UCSD-AML1 (cell line): ENCODE data around the gene FTCD.
"Not testable (repeated sequence)": the region's sequence is repeated elsewhere in the genome, so short reads cannot be mapped to it uniquely, and the experiment has no call there.

Experiments
- DNase-seq: peaks from one replicate; lab custom pipeline; 2025; ENCODE audit not compliant: unreplicated experiment; lab: John Stamatoyannopoulos, UW

Gene FTCD

GRCh38 chr21:46171996-46172862 lies 16.9 kb upstream of the FTCD start:
- no peak for DNase-seq

- DNase-seq = no peak
These were observed 16.2 kb upstream of the FTCD start for GRCh38 chr21:46171585-46171984.

- not testable (repeated sequence) for DNase-seq
These were observed 15.2 kb upstream of the FTCD start for GRCh38 chr21:46170436-46171193.

DNA sequence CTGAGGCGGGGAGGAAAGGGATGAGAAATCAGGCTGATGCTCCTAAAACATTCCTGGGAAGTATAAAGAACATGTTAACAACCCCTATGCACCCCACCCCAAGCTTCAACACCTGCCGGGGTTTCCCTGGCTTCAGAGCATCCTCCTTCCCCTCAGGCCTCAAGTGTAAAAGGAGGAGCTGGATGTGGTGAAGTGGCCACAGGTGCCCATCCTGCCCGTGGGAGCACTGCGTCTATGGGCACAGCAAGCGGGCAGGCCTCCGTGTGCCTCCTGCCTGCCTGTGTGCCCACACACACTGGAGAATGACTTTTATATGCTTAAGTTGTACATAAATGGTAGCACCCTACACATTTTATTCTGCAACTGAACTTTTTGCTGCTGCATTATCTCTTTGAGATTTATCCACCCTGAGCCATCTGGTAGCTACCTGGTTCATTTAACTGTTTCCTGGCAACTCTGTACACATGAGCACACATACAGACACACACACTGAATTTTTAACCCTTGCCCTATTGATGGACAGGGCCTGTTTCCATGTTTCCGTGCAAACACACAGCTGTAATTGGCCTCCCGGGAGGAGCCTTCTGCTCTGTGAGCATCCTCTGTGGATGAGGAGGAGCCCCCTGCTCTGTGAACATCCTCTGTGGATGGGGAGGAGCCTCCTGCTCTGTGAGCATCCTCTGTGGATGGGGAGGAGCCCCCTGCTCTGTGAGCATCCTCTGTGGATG lies 13.4 kb upstream of the FTCD start:
- no peak for DNase-seq

DNA sequence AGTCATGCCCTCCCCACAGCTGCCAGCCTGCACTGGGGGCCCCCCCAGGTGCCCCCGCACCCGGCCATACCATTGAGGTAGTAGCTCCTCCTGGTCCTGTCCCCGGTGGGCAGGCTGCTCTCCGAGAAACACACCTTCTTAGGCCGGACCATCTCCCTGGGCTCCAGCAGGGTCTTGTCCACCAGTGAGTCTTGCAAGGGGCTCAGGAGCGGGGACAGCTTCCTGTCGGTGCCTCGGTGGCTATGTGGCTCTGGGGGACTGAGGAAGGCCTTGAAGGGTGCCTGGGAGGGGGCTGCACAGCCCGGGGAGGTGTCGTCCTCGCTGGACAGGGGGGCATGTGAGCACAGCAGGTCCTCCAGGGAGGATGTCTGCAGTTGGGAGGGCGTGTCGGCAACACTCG lies 12.9 kb upstream of the FTCD start:
- no peak for DNase-seq

DNA sequence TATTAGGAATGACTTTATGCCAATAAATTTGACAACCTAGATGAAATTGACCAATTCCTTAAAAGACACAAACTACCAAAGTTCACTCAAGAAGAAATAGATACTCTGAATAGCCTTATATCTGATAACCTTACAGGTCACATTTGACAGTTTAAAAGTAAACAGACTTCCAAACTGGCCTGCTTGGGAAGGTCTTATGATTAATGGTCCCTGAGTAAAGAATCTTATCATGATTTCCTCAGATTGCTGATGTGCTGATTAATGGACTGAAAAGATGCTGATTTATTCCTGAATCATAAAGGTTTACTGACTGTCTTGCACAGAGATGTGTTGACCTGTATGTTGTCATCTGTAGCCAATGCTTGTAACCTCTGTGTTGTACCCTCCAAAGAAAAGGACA lies 9.7 kb upstream of the FTCD start:
- DNase-seq = no peak

- no peak for DNase-seq
These were observed 8.0 kb upstream of the FTCD start for GRCh38 chr21:46163380-46163779.

- DNase-seq = no peak
These were observed 6.5 kb upstream of the FTCD start for GRCh38 chr21:46161633-46162592.

- DNase-seq = no peak
These were observed 5.7 kb upstream of the FTCD start for GRCh38 chr21:46160907-46161632.

DNA sequence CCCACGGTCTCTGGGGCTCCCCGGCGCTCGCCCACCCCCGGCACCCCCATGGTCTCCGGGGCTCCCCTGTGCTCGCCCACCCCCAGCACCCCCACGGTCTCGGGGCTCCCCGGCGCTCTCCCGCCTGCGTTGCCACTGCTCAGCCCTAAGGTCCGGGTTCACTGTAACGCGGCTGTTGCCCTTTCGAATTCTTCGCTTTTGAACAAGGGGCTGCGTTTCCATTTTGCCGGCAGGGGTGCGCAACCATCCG lies 5.2 kb upstream of the FTCD start:
- DNase-seq = no peak

DNA sequence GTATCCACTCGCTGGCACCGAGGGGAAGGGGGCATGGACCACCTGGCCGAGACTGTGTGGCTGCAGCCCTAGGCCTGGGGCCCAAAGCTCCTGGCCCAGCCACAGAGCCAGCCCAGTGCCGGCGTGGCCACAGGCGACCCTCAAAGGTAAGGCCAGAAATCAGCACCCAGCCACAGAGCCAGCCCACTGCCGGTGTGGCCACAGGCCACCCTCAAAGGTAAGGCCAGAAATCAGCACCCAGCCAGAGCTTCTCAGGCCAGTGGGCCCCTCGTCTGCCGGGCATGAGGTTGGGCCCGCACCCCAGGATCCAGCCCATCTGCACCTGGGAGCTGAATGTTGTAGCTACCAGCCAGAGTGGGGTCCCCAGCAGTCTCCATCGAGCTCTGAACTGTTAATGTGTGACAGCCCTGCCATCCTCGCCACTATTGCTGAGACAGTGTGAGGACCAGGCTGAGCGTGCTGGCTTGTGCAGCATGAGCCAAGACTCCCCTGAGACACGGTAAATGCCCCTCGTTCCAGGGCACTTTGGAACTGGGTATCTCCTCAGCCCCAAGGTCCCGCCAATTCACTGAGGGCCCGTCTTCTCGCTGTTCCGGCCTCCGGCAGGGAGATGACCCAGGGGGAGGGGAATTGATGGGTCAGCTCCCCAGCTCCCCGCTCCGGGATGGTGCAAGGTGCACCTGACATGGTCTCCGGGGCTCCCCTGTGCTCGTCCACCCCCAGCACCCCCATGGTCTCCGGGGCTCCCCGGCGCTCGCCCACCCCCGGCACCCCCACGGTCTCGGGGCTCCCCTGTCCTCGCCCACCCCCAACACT lies 4.7 kb upstream of the FTCD start:
- no peak for DNase-seq

GRCh38 chr21:46159390-46159789 lies 4.0 kb upstream of the FTCD start:
- no peak for DNase-seq

- DNase-seq = no peak
These were observed 3.4 kb upstream of the FTCD start for GRCh38 chr21:46158666-46159300.

DNA sequence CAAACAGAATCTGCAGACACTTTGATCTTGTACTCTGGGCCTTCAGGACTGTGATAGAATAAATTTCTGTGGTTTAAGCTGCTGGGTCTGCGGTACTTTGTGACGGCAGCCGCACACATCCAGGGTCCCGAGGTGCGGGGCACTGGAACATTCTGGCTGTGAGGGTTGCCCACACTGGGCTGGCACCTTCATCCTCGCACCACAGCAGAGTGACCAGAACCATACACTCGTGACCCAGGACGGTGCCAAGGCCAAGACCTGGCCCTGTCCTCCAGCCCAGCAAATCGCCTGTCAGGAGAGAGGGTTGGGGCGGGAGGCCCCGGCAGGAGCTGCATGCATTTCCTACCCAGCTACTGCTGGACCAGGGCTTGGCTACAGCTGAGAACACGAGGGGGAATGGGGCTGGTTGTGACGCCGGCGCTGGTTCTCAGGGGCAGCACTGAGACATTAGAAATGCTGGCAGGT lies 2.6 kb upstream of the FTCD start:
- DNase-seq = no peak

DNA sequence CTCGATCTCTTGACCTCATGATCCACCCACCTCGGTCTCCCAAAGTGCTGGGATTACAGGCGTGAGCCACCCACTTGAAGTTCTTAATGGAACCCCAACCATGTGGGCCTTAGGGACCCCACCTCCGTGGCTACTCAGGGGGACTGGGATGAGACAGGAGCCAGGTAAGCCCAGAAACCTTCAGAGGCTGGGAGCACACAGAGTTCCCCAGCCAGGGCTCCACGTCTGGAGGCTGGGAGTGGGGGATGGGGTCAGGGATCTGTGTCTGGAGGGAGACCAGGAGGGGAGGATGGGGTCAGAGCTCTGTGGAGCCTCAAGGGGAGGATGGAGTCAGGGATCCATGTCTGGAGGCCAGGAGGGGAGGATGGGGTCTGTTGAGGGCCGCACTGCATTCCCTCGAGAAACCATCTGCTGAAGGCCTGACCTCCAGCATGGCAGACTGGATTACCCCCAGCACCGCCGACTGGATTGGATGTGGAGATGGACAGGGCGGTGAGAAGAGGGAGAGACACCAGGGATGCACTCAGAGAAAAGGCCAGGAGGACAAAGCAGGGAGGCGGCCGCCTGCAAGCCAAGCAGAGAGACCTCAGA lies 2.1 kb upstream of the FTCD start:
- no peak for DNase-seq

- DNase-seq = no peak
These were observed 1.3 kb upstream of the FTCD start for GRCh38 chr21:46156678-46157077.

DNA sequence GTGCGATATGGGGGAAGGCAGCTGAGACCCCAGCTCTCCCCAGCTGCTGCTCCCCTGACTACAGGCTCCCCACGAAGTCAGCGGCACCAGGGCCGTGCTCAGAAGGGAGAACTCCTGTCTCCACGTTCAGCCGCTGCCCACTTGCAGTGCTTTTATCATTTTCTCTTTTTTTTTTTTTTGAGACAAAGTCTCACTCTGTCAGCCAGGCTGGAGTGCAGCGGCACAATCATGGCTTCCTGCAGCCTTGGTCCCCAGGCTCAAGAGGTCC lies 933 bp upstream of the FTCD start:
- DNase-seq = no peak

- DNase-seq = no peak
These were observed 345 bp downstream of the FTCD start for GRCh38 chr21:46154955-46155513.
